ENCODE data around the gene MCEMP1.

The MCEMP1 gene

GRCh38 chr19:7662657-7663056 lies 14.2 kb upstream of the MCEMP1 start:
- Histone ChIP-seq H3K4me3 (ENCODE audit: low read length) (no peak overlapping the region), H3K27me3 (ENCODE audit: control insufficient read depth, low read length) (no peaks in the 10 kb centered on the region), H3K4me2 (ENCODE audit: low read length) (no peak overlapping the region), H3F3A (ENCODE audit: control insufficient read depth, insufficient read depth) (no peaks in the 10 kb centered on the region), H3K9me3 (ENCODE audit: control insufficient read depth, insufficient read depth, low read length) (no peaks in the 10 kb centered on the region), H3K79me2 (ENCODE audit: control insufficient read depth, low read length) (no peaks in the 10 kb centered on the region), H3K27ac (ENCODE audit: low read depth, low read length) (no peak overlapping the region), H3K9me2 (replicated peaks; ENCODE audit: control insufficient read depth, low read length) (no peaks in the 10 kb centered on the region), H4K20me1 (ENCODE audit: control insufficient read depth, insufficient read depth, low read depth, low read length) (no peaks in the 10 kb centered on the region), H3K36me3 (ENCODE audit: control insufficient read depth, low read length) (no peaks in the 10 kb centered on the region), H3K4me1 (ENCODE audit: control insufficient read depth, low read length) (peaks cover 9% of the 10 kb centered on the region)
- TF ChIP-seq EZH2phosphoT487 (IDR thresholded peaks at IDR 0.05; ENCODE audit: borderline replicate concordance, low read length) = no peak
- TF ChIP-seq CTCF (IDR thresholded peaks at IDR 0.05; ENCODE audit: low read depth, low read length, poor library complexity, severe bottlenecking) = no peak

- no peak for TF ChIP-seq CTCF (IDR thresholded peaks at IDR 0.05; ENCODE audit: low read depth, low read length, poor library complexity, severe bottlenecking)
- TF ChIP-seq EZH2phosphoT487 (IDR thresholded peaks at IDR 0.05; ENCODE audit: borderline replicate concordance, low read length) = no peak
- no peaks in the 10 kb centered on the region for H4K20me1 ChIP-seq (ENCODE audit: control insufficient read depth, insufficient read depth, low read depth, low read length)
- no peaks in the 10 kb centered on the region for H3K9me3 ChIP-seq (ENCODE audit: control insufficient read depth, insufficient read depth, low read length)
- H3K4me3 ChIP-seq (ENCODE audit: low read length) = no peak overlapping the region
- H3K9me2 ChIP-seq (replicated peaks; ENCODE audit: control insufficient read depth, low read length) = no peaks in the 10 kb centered on the region
- H3F3A ChIP-seq (ENCODE audit: control insufficient read depth, insufficient read depth) = no peaks in the 10 kb centered on the region
- H3K79me2 ChIP-seq (ENCODE audit: control insufficient read depth, low read length) = no peaks in the 10 kb centered on the region
- H3K27ac ChIP-seq (ENCODE audit: low read depth, low read length) = no peak overlapping the region
- no peaks in the 10 kb centered on the region for H3K36me3 ChIP-seq (ENCODE audit: control insufficient read depth, low read length)
- no peak overlapping the region for H3K4me2 ChIP-seq (ENCODE audit: low read length)
- no peaks in the 10 kb centered on the region; the same call in 1 of the 2 replicates for H3K27me3 ChIP-seq (ENCODE audit: control insufficient read depth, low read length)
- H3K4me1 ChIP-seq (ENCODE audit: control insufficient read depth, low read length) = no peaks in the 10 kb centered on the region
Observed at GRCh38 chr19:7663706-7664105, 13.2 kb upstream of the MCEMP1 start.

GRCh38 chr19:7665076-7665475 lies 11.8 kb upstream of the MCEMP1 start:
- Histone ChIP-seq H3K9me3 (ENCODE audit: control insufficient read depth, insufficient read depth, low read length) (no peaks in the 10 kb centered on the region), H3K4me2 (ENCODE audit: low read length) (no peak overlapping the region), H3F3A (ENCODE audit: control insufficient read depth, insufficient read depth) (no peaks in the 10 kb centered on the region), H3K79me2 (ENCODE audit: control insufficient read depth, low read length) (no peaks in the 10 kb centered on the region), H3K27ac (ENCODE audit: low read depth, low read length) (no peak overlapping the region), H4K20me1 (ENCODE audit: control insufficient read depth, insufficient read depth, low read depth, low read length) (no peaks in the 10 kb centered on the region), H3K4me3 (ENCODE audit: low read length) (no peak overlapping the region), H3K4me1 (ENCODE audit: control insufficient read depth, low read length) (no peaks in the 10 kb centered on the region), H3K9me2 (replicated peaks; ENCODE audit: control insufficient read depth, low read length) (no peaks in the 10 kb centered on the region), H3K27me3 (ENCODE audit: control insufficient read depth, low read length) (no peaks in the 10 kb centered on the region; the same call in 1 of the 2 replicates), H3K36me3 (ENCODE audit: control insufficient read depth, low read length) (no peaks in the 10 kb centered on the region)
- TF ChIP-seq EZH2phosphoT487 (IDR thresholded peaks at IDR 0.05; ENCODE audit: borderline replicate concordance, low read length) (no peak), CTCF (IDR thresholded peaks at IDR 0.05; ENCODE audit: low read depth, low read length, poor library complexity, severe bottlenecking) (no peak)

Data from DOHH2 (cell line).